Stimulated activated CD8-positive, alpha-beta memory T cell treated with anti-CD3 and anti-CD28 coated beads, Interleukin-12 subunit alpha, Interleukin-12 subunit beta, amount 100 ng/mL, for 24 hours (primary cell): Measurements from ENCODE around the gene ZSWIM8.
"Not testable (repeated sequence)": the region's sequence is repeated elsewhere in the genome, so short reads cannot be mapped to it uniquely, and the experiment has no call there.

Experiments used
- DNase-seq: peaks from one replicate; pipeline ENCODE4 v3.0.0-alpha.2; 2020; ENCODE audit errors: extremely low read depth

The ZSWIM8 gene

GRCh38 chr10:73773152-73773879 lies 12.1 kb upstream of the ZSWIM8 start:
- DNase-seq: no peak

GRCh38 chr10:73774637-73775036 lies 10.8 kb upstream of the ZSWIM8 start:
- no peak for DNase-seq

GRCh38 chr10:73779018-73779417 lies 6.4 kb upstream of the ZSWIM8 start:
- DNase-seq: no peak

- DNase-seq: no peak
These were observed 5.7 kb upstream of the ZSWIM8 start for GRCh38 chr10:73779539-73780197.

GRCh38 chr10:73780301-73780700 lies 5.1 kb upstream of the ZSWIM8 start:
- DNase-seq: no peak

GRCh38 chr10:73780966-73781365 lies 4.4 kb upstream of the ZSWIM8 start:
- no peak for DNase-seq

GRCh38 chr10:73781548-73781878 lies 3.9 kb upstream of the ZSWIM8 start:
- no peak for DNase-seq

GRCh38 chr10:73781879-73782748 lies 3.3 kb upstream of the ZSWIM8 start, which contains the start of gene CHCHD1:
Gene CHCHD1, plus strand, starts transcription at chr10:73782048. Its CDS starts 28 bp downstream, at chr10:73782076.
- peak; percentile 84 for DNase-seq

GRCh38 chr10:73782749-73783085 lies 2.7 kb upstream of the ZSWIM8 start:
- no peak for DNase-seq

GRCh38 chr10:73785721-73786511 lies 510 bp downstream of the ZSWIM8 start:
- DNase-seq: no peak

- no peak for DNase-seq
These were observed 1.1 kb downstream of the ZSWIM8 start for GRCh38 chr10:73786512-73786885.

GRCh38 chr10:73787031-73787800 lies 1.8 kb downstream of the ZSWIM8 start:
- DNase-seq: not testable (repeated sequence)

GRCh38 chr10:73788864-73789658 lies 3.7 kb downstream of the ZSWIM8 start:
- DNase-seq: no peak

- no peak for DNase-seq
These were observed 4.3 kb downstream of the ZSWIM8 start for GRCh38 chr10:73789659-73790055.

- DNase-seq: no peak
These were observed 5.7 kb downstream of the ZSWIM8 start for GRCh38 chr10:73790886-73791625.

- no peak for DNase-seq
These were observed 6.5 kb downstream of the ZSWIM8 start for GRCh38 chr10:73791871-73792400.

GRCh38 chr10:73793456-73793855 lies 8.1 kb downstream of the ZSWIM8 start:
- no peak for DNase-seq

- DNase-seq: not testable (repeated sequence)
These were observed 10.1 kb downstream of the ZSWIM8 start for GRCh38 chr10:73795491-73795890.

- not testable (repeated sequence) for DNase-seq
These were observed 10.6 kb downstream of the ZSWIM8 start for GRCh38 chr10:73796035-73796434.
